Panc1 (cell line): ENCODE measurements around the gene EFNA2.

Experiments used
- POLR2AphosphoS5 ChIP-seq: IDR thresholded peaks from 2 replicates; pipeline ENCODE4 v1.6.1; 2012; ENCODE audit warnings: mild to moderate bottlenecking, low read depth, low read length, moderate library complexity
- SIN3A ChIP-seq: IDR thresholded peaks from 2 replicates; pipeline ENCODE4 v1.6.1; 2012; ENCODE audit warnings: low read depth, mild to moderate bottlenecking, low read length, moderate library complexity, borderline replicate concordance; ENCODE audit not compliant: insufficient read depth
- TCF7L2 ChIP-seq: IDR thresholded peaks from 2 replicates; pipeline ENCODE4 v1.6.1; 2011; ENCODE audit warnings: mild to moderate bottlenecking, low read depth, low read length, inconsistent platforms
- TF ChIP-seq, protein P1 (sequence below): fragments of 450-650 bp; IDR thresholded peaks from 2 replicates; pipeline ENCODE4 v1.5.1; 2017; ENCODE audit warnings: mild to moderate bottlenecking
- TF ChIP-seq, protein P2 (sequence below), 2 experiments: IDR thresholded peaks; 2 replicates each; pipeline ENCODE4 v1.6.1; 2011 to 2012; ENCODE audit warnings: low read depth in 2 of 2, control low read depth in 1 of 2, low read length in 1 of 2, mild to moderate bottlenecking in 1 of 2, moderate library complexity in 1 of 2; ENCODE audit not compliant: insufficient read depth in 1 of 2

DNA sequence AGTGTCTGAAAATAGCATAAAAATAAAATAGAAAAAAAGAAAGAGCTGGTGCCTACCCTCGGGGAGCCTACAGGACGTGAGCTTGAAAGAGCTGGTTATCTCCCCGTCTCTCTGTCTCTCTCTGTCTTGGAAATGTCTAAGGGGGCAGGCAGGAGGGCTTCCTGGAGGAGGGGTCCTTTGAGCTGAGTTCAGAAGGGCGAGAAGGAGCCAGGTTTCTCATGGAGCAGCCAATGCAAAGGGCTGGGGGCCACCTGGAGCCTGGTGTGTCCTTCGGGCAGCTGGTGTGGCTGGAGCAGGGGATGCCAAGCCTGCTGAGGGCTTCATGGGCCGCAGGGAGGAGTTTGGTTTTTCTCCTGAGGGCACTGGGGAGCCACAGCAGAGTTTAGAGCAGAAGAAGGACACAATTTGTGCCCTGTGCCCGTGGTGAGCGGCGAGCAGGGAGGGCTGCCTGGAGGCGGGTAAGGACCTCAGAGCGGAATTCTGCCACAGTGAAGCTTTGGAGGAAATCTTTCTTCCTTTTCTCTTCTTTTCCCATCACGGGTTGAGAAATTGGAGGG is 38.7 kb downstream of the EFNA2 start:
- TF ChIP-seq, protein P1, sequence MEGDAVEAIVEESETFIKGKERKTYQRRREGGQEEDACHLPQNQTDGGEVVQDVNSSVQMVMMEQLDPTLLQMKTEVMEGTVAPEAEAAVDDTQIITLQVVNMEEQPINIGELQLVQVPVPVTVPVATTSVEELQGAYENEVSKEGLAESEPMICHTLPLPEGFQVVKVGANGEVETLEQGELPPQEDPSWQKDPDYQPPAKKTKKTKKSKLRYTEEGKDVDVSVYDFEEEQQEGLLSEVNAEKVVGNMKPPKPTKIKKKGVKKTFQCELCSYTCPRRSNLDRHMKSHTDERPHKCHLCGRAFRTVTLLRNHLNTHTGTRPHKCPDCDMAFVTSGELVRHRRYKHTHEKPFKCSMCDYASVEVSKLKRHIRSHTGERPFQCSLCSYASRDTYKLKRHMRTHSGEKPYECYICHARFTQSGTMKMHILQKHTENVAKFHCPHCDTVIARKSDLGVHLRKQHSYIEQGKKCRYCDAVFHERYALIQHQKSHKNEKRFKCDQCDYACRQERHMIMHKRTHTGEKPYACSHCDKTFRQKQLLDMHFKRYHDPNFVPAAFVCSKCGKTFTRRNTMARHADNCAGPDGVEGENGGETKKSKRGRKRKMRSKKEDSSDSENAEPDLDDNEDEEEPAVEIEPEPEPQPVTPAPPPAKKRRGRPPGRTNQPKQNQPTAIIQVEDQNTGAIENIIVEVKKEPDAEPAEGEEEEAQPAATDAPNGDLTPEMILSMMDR = no peak
- TF ChIP-seq SIN3A (no peak), TCF7L2 (no peak), POLR2AphosphoS5 (no peak)
- TF ChIP-seq, protein P2, sequence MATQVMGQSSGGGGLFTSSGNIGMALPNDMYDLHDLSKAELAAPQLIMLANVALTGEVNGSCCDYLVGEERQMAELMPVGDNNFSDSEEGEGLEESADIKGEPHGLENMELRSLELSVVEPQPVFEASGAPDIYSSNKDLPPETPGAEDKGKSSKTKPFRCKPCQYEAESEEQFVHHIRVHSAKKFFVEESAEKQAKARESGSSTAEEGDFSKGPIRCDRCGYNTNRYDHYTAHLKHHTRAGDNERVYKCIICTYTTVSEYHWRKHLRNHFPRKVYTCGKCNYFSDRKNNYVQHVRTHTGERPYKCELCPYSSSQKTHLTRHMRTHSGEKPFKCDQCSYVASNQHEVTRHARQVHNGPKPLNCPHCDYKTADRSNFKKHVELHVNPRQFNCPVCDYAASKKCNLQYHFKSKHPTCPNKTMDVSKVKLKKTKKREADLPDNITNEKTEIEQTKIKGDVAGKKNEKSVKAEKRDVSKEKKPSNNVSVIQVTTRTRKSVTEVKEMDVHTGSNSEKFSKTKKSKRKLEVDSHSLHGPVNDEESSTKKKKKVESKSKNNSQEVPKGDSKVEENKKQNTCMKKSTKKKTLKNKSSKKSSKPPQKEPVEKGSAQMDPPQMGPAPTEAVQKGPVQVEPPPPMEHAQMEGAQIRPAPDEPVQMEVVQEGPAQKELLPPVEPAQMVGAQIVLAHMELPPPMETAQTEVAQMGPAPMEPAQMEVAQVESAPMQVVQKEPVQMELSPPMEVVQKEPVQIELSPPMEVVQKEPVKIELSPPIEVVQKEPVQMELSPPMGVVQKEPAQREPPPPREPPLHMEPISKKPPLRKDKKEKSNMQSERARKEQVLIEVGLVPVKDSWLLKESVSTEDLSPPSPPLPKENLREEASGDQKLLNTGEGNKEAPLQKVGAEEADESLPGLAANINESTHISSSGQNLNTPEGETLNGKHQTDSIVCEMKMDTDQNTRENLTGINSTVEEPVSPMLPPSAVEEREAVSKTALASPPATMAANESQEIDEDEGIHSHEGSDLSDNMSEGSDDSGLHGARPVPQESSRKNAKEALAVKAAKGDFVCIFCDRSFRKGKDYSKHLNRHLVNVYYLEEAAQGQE (IDR thresholded peaks at IDR 0.05; ENCODE audit: insufficient read depth in 1 of 2, low read depth in 2 of 2, low read length in 1 of 2) = no peak
